GM19099 (cell line): ENCODE results near the gene CD180.

ENCODE experiments used
- POLR2A ChIP-seq: IDR thresholded peaks from 3 replicates; pipeline ENCODE4 v1.6.1; 2011; ENCODE audit warnings: low read depth; ENCODE audit not compliant: insufficient read length; ENCODE audit errors: extremely low read depth

The CD180 gene

DNA sequence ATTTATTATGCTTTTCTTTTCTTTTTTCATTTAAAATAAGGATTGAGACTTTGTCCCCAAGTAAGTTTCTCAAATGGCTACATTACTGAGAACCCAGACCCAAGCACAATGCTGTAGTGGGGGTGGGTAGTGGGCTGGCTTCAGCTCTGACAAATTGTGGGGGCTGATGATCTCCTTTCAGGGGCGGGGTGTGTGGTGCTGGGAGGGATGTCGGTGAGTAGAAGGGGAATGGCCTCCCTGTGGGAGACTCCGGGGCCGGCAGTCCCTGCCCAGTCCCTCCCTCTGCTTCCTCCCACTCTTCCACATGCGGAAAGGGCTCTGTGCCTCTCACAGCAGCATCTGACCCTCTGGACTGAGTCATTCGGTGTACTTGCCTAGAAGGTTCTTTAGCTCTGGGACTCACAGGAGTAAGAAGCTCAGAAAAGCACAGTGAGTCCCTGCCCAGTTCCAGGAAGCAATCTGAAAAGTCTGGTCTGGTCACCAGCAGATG is 14.3 kb downstream of the CD180 start:
- TF ChIP-seq POLR2A = no peak

DNA sequence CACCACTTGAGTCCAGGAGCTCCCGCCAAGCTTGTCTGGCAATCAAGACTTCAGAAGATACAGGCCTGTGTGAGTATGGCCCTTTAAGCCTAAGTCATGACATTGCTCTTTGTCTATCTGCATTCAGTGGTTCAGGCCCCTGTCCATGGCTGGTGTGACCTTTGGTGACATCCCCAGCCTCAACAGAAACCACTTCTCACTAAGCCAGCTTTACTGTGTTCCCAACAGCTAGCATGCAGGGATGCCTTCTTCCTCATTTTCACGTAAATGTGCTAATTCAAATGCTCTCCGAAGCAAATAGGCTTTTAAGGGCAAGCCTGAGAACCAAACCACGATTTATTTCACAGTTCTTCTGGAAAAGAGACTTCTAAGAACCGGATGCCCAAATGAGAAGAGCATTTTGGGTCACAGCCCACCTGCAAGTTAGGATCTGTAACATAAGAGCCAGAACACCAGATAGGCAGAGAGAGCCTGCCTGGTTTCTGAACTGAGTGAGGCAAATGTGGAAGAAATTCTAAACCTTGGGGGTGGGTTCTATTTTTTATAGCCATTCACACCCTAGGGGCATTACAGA is 14.9 kb downstream of the CD180 start:
- TF ChIP-seq POLR2A = no peak

DNA sequence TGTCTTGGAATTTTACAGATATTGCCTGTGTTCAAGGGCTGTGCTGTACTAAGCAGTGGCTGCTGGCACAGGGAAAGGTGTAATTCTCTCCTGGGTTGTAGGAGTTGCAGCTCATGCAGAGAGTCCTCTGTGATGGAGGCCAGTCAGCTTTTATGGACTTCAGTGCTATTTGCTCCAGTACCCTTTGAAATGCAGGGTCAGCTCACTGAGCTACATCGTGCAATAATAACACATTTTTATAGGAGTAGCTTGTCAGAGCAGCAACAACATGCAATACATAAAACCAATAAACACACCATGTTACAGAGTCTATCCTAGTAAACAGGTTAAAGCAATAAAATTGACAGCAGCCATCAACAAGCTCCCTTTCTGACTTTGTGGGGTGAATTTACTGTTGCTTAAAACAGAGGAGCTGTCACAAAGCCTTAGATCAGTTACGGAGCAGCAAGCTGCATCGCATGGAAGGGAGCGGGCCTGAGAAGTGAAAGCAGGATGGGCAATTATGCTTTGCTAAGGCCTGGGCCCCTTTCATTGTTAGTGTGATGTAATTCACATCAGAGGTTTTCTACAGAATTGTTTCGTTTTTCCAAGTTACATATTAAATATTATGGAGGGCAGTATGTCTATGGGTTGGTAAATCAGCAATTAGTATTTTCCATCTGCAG is 16.8 kb downstream of the CD180 start:
- TF ChIP-seq POLR2A = no peak

DNA sequence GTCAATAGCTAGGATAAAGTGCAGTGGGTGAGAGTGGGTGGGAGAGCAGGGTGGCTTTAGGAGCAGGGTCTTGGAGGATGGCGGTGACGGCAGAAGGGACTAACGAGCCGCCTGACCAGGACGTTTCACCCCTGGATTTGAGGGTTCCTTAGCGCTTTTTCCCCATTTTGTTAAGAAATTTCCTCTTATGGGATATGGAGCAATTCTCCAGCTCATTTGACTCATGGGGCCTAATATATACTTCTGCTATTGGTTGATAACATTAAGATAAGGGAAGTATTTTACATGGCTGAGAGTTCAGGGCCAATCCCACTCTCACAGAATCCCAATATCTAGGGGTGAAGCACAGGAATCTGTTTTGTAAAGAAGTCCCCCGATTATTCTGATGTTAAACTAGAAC is 17.6 kb downstream of the CD180 start:
- TF ChIP-seq POLR2A = no peak

DNA sequence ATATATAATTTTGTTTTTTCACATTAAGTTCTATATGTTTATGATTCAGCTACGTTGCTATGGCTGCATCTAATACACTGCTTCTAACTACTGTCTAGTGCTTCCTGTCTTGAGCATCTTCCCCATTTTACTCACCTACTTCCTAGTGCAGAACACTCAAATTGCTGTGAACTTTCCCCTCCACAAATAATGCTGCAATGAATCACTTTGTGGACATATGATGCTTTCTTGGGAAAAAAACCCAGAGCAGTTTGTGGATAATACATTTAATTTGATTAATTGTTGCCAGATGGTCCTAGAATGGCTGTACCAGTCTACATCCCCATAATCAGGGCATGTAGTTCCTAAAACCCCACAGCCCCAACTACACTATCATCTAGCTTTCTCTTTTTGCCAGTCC is 18.5 kb downstream of the CD180 start:
- TF ChIP-seq POLR2A = no peak

DNA sequence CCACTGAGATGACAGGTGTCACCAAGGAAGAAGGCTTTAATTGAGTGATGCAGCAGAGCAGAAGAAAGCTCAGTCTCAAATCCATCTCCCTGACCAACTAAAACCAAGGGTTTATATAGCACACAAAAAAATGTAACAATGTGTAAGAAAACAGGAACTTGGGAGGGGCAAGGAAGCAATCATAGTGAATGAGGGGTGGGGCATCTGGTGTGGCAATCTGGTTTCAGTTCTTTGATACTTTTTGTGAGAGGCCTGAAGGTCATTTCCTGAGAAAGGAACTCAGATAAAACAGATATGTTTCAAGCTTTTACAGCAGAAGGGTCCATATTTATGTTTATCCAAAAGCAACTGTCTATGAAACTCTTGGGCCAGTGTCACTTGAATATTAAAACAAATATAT is 19.7 kb downstream of the CD180 start:
- TF ChIP-seq POLR2A = no peak

DNA sequence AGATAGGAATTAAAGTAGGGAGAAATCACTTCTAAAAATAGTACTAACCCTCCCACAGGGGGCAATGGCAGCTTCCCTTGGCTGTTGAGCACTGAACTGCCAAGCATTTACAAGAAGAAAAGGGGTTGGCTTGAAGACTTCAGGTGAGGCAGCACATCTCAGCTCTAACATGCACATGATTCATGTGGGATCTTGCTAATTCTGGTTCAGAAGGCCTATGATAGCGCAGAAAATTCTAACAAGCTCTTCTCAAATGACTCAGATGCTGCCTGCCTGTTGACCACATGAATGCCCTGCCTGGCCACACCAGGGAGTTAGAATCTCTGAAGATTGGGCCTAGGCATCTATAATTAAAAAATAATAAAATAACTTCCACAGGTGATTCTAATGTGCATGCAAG is 22.6 kb downstream of the CD180 start:
- TF ChIP-seq POLR2A = no peak

DNA sequence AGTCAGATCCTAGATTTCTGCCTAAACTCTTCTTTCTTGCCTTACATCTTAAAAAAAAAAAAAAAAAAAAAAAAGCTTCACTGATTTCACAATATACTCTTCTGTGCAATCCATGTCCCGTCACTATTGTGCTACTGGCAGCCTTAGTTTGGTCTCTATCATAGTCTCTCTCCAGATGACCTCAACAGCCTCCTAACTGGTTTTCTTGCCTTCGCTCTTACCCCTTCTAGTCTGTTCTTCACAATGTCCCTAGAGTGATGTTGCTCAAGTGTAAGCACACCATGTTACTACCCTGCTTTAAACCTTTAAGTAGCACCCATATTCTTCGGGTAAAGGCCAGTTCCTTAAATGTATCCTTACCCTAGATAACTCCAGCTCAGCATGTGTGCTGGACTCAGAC is 25.8 kb downstream of the CD180 start:
- TF ChIP-seq POLR2A = no peak

DNA sequence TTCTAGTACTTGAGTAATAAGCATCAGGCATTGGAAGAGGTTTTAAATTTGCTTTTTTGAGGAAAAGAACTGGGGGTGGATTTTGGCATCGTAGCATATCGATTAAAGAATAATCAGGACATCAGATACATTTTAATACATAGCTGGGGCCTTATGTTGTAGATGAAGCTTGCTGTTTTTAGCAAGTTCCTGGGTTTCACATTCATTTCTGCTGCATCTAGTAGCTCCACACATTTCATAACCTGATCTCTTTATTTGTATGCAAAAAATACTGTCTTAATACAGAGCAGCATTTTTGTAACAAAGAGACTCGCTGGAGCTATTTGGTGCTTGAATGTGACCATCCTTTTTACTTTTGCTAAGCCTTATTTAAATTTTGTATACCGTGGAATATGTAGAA is 28.5 kb downstream of the CD180 start:
- no peak for TF ChIP-seq POLR2A

DNA sequence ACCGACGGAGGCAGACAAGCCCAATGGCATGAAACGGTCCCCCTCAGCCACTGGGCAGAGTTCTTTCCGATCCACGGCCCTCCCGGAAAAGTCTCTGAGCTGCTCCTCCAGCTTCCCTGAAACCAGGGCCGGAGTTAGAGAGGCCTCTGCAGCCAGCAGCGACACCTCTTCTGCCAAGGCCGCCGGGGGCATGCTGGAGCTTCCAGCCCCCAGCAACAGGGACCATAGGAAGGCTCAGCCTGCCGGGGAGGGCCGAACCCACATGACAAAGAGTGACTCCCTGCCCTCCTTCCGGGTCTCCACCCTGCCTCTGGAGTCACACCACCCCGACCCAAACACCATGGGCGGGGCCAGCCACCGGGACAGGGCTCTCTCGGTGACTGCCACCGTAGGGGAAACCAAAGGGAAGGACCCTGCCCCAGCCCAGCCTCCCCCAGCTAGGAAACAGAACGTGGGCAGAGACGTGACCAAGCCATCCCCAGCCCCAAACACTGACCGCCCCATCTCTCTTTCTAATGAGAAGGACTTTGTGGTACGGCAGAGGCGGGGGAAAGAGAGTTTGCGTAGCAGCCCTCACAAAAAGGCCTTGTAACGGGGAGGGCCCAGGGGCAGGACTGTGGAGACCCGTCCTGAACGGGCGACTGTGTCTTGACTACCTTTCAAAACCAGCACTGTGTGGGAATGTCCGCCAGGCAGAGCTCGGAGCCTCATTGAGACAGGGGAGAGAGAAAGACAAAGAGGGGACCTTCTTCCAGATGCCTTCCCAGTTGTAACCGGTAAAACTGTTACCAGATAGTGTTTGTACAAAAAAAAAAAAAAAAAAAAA is 29.9 kb downstream of the CD180 start:
- no peak for TF ChIP-seq POLR2A

DNA sequence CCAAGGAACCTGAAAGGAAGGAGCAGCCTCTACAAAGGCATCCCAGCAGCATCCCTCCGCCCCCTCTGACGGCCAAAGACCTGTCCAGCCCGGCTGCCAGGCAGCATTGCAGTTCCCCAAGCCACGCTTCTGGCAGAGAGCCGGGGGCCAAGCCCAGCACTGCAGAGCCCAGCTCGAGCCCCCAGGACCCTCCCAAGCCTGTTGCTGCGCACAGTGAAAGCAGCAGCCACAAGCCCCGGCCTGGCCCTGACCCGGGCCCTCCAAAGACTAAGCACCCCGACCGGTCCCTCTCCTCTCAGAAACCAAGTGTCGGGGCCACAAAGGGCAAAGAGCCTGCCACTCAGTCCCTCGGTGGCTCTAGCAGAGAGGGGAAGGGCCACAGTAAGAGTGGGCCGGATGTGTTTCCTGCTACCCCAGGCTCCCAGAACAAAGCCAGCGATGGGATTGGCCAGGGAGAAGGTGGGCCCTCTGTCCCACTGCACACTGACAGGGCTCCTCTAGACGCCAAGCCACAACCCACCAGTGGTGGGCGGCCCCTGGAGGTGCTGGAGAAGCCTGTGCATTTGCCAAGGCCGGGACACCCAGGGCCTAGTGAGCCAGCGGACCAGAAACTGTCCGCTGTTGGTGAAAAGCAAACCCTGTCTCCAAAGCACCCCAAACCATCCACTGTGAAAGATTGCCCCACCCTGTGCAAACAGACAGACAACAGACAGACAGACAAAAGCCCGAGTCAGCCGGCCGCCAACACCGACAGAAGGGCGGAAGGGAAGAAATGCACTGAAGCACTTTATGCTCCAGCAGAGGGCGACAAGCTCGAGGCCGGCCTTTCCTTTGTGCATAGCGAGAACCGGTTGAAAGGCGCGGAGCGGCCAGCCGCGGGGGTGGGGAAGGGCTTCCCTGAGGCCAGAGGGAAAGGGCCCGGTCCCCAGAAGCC is 30.8 kb downstream of the CD180 start:
- TF ChIP-seq POLR2A = peak; percentile 56

DNA sequence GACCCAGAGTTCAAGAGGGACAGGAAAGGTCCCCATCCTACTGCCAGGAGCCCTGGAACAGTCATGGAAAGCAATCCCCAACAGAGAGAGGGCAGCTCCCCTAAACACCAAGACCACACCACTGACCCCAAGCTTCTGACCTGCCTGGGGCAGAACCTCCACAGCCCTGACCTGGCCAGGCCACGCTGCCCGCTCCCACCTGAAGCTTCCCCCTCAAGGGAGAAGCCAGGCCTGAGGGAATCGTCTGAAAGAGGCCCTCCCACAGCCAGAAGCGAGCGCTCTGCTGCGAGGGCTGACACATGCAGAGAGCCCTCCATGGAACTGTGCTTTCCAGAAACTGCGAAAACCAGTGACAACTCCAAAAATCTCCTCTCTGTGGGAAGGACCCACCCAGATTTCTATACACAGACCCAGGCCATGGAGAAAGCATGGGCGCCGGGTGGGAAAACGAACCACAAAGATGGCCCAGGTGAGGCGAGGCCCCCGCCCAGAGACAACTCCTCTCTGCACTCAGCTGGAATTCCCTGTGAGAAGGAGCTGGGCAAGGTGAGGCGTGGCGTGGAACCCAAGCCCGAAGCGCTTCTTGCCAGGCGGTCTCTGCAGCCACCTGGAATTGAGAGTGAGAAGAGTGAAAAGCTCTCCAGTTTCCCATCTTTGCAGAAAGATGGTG is 31.6 kb downstream of the CD180 start:
- TF ChIP-seq POLR2A = no peak

DNA sequence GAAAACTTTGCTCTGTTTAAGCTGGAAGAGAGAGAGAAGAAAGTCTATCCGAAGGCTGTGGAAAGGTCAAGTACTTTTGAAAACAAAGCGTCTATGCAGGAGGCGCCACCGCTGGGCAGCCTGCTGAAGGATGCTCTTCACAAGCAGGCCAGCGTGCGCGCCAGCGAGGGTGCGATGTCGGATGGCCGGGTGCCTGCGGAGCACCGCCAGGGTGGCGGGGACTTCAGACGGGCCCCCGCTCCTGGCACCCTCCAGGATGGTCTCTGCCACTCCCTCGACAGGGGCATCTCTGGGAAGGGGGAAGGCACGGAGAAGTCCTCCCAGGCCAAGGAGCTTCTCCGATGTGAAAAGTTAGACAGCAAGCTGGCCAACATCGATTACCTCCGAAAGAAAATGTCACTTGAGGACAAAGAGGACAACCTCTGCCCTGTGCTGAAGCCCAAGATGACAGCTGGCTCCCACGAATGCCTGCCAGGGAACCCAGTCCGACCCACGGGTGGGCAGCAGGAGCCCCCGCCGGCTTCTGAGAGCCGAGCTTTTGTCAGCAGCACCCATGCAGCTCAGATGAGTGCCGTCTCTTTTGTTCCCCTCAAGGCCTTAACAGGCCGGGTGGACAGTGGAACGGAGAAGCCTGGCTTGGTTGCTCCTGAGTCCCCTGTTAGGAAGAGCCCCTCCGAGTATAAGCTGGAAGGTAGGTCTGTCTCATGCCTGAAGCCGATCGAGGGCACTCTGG is 32.6 kb downstream of the CD180 start:
- TF ChIP-seq POLR2A = no peak
